Neural crest cell (in vitro differentiated cells): ENCODE results near the gene NCS1. TPM values are rescaled to one million over a fixed set of nuclear protein-coding genes. Genes with fewer than 3 reads are reported as not detected.
"Not testable (repeated sequence)": the region's sequence is repeated elsewhere in the genome, so short reads cannot be mapped to it uniquely, and the experiment has no call there.

Experiments used
- DNase-seq: peaks from one replicate; pipeline ENCODE4 v3.0.0; 2021; ENCODE audit warnings: low read depth, mixed read lengths, low spot score
- H3K27ac Mint-ChIP-seq: one replicate; pipeline ENCODE4 v1.8.0; 2021; ENCODE audit warnings: mild to moderate bottlenecking, mixed read lengths; ENCODE audit not compliant: unreplicated experiment
- H3K27me3 Mint-ChIP-seq: 2 replicates; pipeline ENCODE4 v1.8.0; 2021; ENCODE audit warnings: low read depth, mild to moderate bottlenecking, mixed read lengths
- H3K36me3 Mint-ChIP-seq: 2 replicates; pipeline ENCODE4 v1.8.0; 2021; ENCODE audit warnings: low read depth, mild to moderate bottlenecking, mixed read lengths
- H3K4me1 Mint-ChIP-seq: 2 replicates; pipeline ENCODE4 v1.8.0; 2021; ENCODE audit warnings: mixed read lengths
- H3K4me3 Mint-ChIP-seq: one replicate; pipeline ENCODE4 v1.8.0; 2021; ENCODE audit warnings: mild to moderate bottlenecking, mixed read lengths
- H3K9me3 Mint-ChIP-seq: 2 replicates; pipeline ENCODE4 v1.8.0; 2021; ENCODE audit warnings: mixed read lengths
- CTCF ChIP-seq: fragments of 200-600 bp; sonication (generic); conservative IDR thresholded peaks from 2 replicates; pipeline ENCODE4 v1.5.0; 2021; ENCODE audit warnings: antibody characterized with exemption, mild to moderate bottlenecking
- total RNA-seq: library from RNA; stranded (reverse); gene quantifications from 2 replicates; pipeline ENCODE4 v1.2.1, GENCODE V29; 2021

Gene NCS1
- total RNA-seq, 1 donor from 2014 or later, result 60.1 TPM

GRCh38 chr9:130276955-130277354, 104.8 kb downstream of the NCS1 start:
- no peaks in the 10 kb centered on the region for H3K36me3 Mint-ChIP-seq
- no peak overlapping the region for H3K4me3 Mint-ChIP-seq
- no peaks in the 10 kb centered on the region for H3K4me1 Mint-ChIP-seq
- no peaks in the 10 kb centered on the region for H3K9me3 Mint-ChIP-seq
- no peak for DNase-seq
- no peak overlapping the region for H3K27ac Mint-ChIP-seq
- no peak for TF ChIP-seq CTCF
- peaks cover 5% of the 10 kb centered on the region for H3K27me3 Mint-ChIP-seq

- not testable (repeated sequence) for H3K4me3 Mint-ChIP-seq, H3K27ac Mint-ChIP-seq, DNase-seq, H3K36me3 Mint-ChIP-seq, H3K27me3 Mint-ChIP-seq, H3K9me3 Mint-ChIP-seq, H3K4me1 Mint-ChIP-seq
Observed at GRCh38 chr9:130277525-130277924, 105.3 kb downstream of the NCS1 start.

- Mint-ChIP-seq H3K27ac (no peak overlapping the region), H3K27me3 (peaks cover 37% of the 10 kb centered on the region), H3K4me1 (no peaks in the 10 kb centered on the region), H3K9me3 (no peaks in the 10 kb centered on the region), H3K4me3 (no peak overlapping the region), H3K36me3 (no peaks in the 10 kb centered on the region)
- DNase-seq, result no peak
- TF ChIP-seq CTCF, result no peak
Observed at GRCh38 chr9:130283539-130284248, 111.5 kb downstream of the NCS1 start.

GRCh38 chr9:130284249-130284625, 112.0 kb downstream of the NCS1 start:
- no peak for DNase-seq
- Mint-ChIP-seq H3K4me3 (no peak overlapping the region), H3K27ac (no peak overlapping the region), H3K4me1 (no peaks in the 10 kb centered on the region), H3K9me3 (no peaks in the 10 kb centered on the region), H3K27me3 (peaks cover 42% of the 10 kb centered on the region), H3K36me3 (no peaks in the 10 kb centered on the region)
- TF ChIP-seq CTCF, result no peak

GRCh38 chr9:130284690-130285089, 112.5 kb downstream of the NCS1 start:
- Mint-ChIP-seq H3K4me3 (no peak overlapping the region), H3K9me3 (no peaks in the 10 kb centered on the region), H3K27me3 (peaks cover 42% of the 10 kb centered on the region), H3K4me1 (no peaks in the 10 kb centered on the region), H3K27ac (no peak overlapping the region), H3K36me3 (no peaks in the 10 kb centered on the region)
- no peak for TF ChIP-seq CTCF
- no peak for DNase-seq

GRCh38 chr9:130285271-130285670, 113.1 kb downstream of the NCS1 start:
- peaks cover 48% of the 10 kb centered on the region for H3K27me3 Mint-ChIP-seq
- H3K4me1 Mint-ChIP-seq, result no peaks in the 10 kb centered on the region

More at GRCh38 chr9:130285271-130285670, 113.1 kb downstream of the NCS1 start:
- Mint-ChIP-seq H3K36me3 (no peaks in the 10 kb centered on the region), H3K4me3 (no peak overlapping the region), H3K27ac (no peak overlapping the region), H3K9me3 (no peaks in the 10 kb centered on the region)
- no peak for TF ChIP-seq CTCF
- DNase-seq, result no peak
